Endometrial microvascular endothelial cells (primary cell): Measurements from ENCODE around the gene LRMDA. TPM values are rescaled to one million over a fixed set of nuclear protein-coding genes. Genes with fewer than 3 reads are reported as not detected.
"Not testable (repeated sequence)": the region's sequence is repeated elsewhere in the genome, so short reads cannot be mapped to it uniquely, and the experiment has no call there.

ENCODE experiments used
- in situ Hi-C: cut with HindIII; loops from 2 replicates; pipeline ENCODE4 v1.10.0; 2017; ENCODE audit warnings: low sequenced_read_pairs, low pct_unique_long_range_greater_than_20kb; ENCODE audit errors: inconsistent ontology term
- total RNA-seq: library from RNA; depleted of rRNA; stranded (reverse); fragments of >200 nt; gene quantifications from one replicate; pipeline ENCODE4 v1.2.3, GENCODE V29; 2015; ENCODE audit errors: inconsistent ontology term

Gene LRMDA
- total RNA-seq, 1 donor from 2014 or later, result 1.2 TPM

DNA sequence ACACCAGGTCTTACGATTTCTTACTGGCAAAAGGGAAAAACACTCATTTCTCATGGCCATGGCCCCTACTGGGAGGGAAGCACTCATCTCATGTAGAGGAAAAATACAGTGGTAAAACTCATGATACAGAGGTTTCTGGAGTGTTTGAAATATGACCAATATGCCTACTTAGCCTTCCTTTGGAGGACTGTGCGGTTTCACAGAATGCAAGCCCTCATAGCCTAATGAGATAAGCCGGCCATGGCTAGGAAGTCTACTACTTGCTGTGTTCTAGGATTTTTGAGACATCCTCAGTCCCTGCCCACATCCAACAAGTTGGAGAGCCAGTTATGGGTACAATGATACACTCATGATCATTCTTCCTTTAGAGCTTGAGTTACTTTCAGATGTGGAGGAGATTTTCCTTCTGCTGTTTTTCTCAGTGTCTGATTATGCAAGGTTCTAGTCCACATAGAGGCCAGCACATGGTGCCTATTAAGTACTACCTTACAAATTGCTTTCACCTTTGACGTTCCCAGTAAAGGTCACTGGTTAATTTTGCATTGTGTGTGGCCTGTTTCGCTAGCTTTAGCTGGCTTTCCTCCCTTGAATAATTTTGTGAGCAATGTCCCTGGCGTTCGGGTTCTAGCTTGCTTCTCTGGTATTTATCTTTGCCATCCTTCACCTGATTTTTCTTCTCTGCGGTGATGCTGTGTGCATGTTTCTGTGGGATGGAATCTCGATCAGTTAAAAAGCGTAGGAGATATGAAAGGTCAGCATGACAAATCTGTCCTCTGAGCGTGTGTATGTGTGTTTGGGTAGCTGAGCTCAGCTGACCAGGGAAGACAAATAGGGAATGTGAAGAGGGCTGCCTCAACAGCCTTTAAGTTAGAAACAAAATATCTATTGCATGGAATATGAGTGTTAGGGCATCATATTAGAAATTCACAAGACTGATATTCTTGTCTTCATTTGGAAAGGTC is 295.4 kb downstream of the LRMDA start:
- in situ Hi-C loops, result no loop called here

DNA sequence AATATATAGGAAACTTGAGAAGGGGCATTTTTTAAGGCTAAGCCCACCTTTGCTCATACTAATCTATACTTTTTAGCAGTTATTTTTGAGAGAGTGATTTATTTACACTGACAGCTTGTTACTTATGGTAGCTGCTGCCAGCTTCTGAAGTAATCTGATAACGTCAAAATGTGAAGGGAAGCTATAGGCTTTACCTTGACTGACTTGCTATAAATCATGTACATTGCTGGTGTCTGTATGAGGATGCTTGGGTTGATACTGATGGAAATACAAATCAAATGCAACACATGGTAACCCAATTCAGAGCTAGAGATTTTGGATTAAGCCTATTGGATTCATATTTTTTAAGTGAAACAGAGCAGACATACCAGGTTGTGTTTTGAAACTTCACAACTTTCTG is 299.4 kb downstream of the LRMDA start:
- in situ Hi-C loops, result no loop called here

DNA sequence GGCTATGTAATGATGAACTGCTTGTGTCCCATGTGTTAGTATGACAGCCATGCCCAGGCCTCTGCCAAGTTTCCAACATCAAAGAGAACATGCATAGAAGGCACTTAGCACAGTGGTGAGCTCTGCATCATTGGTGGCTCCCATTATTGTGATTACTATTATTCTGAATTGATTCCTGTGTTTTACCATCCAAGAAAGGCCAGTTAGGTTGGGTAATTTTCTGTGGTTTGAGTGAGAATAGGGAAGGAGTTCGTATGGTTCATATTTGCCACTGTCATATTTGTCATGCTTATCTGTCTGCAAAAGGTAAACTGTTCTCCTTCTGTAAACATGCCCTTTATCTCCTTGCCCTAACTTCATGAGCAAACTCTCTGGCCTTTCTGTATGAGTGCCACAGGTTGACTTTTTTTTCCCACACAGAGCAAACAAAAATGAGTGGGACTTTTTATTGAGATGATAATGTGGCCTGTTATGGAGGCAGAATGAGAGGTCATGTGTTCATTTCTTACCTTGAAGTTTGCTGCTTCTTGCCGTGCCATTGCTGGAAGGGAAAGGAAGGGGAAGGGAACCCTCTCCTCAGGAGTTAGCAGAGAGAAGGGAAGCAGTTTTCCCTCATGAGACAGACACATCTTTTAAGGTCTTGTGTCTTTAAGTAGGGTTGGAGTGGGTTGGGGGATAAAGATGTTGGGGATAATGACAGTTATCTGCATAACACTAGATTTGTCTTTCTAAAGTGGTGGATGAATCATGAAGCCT is 301.9 kb downstream of the LRMDA start:
- in situ Hi-C loops, result no loop called here

DNA sequence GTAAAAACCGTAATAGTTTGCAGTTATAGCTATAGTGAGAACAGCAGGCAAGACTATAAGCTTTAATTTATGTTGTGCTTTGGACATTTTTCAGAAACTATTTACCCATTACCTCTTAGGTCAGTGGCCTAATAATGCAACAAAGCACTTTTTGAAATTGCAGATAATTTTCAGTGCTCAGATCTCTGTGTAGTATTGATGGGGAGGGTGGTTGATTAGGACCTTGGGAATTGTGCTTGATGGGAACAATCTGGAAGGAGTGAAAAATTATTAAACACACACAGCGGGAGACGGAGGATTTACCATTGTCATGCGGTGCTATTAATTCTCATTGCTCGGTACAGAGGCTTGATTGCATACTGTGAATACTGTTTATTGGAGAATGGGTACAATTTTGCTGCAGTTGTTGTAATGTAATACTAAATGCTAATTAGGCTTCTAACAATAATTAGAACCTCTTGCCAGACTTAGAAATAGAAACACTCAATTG is 304.8 kb downstream of the LRMDA start:
- in situ Hi-C loops, result no loop called here

DNA sequence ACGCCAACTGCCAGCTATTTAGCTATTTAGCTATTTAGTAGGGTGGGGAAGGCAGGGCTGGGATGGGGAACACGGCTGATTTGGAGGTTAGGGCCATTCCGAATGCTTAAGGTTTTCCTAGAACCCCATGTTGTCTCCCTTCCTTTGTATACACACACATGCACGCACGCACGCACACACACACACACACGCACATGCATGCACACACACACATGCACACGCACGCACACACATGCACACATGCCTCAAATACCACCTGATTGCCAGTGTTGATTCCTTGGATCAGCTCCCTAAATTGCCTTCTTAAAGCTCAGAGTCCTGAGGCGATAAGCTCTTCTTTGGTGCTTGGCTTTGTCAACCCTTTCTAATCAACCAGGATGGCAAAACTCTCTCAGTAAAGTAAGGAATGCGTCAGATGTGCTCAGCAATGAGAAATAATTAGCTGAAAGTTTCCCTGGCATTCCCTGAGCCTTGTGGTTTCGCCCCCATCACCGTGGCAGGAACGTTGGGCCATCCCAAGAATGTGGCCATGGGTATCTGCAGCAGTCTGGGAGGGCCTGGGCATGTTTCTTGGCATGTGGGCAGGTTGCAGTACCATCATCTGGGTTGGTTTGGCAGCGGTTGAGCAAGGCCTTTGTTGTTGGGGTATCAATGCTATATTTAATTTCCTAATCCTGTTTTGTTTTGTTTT is 305.6 kb downstream of the LRMDA start:
- in situ Hi-C loops, result no loop called here

DNA sequence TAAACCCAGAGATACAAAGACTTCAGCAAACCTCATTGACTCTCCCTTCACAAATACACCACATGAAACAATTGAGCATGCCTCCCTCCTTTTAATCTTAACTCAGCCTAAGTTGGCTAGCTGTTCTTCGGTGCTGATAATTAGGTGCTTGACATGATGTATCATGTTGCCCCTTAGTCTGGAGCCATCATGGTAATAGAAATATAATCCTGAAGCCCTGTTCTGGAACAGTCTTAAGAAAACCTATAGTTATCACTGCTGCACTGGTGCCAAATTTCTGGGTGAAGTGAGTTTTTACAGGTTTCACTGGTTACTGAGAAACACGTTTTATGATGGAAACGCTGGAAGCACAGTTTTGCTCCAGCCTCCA is 306.1 kb downstream of the LRMDA start:
- in situ Hi-C loops, result no loop called here

DNA sequence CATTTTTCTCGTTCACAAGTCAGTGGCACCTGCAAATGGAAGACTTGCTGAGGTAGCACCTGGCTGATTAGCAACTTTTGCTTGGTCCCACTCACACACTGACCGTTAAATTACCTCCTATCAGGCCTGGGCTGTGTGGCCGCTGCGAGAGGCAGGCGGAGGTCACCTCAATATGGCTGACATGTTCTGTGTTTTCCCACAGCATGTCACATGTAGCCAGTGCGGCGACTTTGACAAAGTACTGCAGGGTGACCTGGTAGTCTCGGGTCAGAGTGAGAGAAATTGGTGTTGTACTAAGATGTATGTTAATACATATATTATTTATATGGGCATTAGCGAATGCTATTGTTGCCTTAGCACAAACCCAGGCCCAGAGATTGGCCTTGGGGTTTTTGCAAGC is 307.5 kb downstream of the LRMDA start:
- in situ Hi-C loops, result no loop called here

DNA sequence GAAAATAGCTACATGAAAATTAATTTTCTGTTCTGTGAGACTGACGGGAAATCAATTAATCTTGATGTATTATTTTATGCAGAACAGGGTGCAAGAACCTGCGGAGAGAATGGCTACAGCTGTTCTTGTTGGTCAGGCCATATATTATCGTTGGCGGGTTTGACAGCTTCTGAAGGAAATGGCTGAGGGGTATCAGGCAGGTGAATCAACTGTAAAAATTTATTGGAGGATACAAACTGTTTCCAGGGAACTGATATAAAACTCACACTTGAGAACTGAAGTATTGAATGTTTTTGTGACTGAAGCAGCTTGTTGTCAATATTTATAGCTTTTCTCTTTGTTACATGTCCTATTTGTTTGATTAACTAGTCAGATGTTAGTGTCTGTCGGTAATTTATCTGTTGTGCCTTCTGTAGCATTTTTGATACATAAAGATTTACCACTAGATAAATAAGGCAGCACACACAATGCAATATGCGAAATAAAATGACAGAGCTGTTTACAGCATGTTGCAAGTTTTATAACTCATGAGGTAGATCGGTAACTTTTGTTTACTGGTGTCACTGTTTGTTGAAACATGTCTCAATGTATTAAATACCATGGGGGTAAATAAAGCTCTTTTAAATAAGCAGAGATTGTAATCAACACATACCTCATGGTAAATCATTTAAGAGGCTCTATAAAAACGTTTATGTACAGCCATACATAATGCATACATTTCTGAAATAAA is 308.2 kb downstream of the LRMDA start:
- in situ Hi-C loops, result no loop called here

DNA sequence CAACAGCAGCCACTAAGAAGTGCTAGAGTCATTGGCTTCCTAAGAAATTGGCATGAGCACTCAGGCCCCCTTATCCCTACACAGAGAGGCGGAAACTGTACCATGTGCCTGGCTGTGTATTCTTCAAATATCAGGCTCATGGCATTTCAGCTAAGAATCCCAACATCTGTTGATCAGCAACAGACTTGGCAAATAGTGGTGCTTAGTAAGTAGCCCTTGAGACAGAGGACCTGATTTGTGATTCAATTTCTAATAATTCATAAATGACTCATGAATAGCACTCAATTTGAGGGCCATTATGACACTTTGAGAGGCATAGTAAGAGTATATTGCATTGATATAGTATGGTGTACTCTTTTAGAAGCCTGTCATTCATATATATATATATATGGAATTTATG is 309.1 kb downstream of the LRMDA start:
- in situ Hi-C loops, result no loop called here

DNA sequence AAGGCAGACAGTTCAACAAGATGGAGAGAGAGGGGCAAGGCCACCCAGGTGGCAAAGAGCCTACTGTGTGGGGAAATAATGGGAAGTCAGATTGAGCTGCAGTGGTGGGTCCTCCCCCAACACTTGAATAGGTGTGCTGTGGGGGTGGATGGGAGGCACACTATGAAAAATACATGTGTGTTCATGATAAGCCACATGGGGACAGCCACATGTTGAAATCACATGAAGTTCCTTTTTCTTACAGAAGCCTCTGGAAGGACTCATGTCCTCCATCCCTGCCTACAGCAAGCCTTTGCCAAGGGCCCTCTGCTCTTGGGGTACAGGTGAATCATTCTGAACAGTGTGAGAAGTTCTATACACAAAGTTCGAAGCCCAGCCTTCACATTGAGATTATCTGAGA is 310.9 kb downstream of the LRMDA start:
- in situ Hi-C loops, result no loop called here

DNA sequence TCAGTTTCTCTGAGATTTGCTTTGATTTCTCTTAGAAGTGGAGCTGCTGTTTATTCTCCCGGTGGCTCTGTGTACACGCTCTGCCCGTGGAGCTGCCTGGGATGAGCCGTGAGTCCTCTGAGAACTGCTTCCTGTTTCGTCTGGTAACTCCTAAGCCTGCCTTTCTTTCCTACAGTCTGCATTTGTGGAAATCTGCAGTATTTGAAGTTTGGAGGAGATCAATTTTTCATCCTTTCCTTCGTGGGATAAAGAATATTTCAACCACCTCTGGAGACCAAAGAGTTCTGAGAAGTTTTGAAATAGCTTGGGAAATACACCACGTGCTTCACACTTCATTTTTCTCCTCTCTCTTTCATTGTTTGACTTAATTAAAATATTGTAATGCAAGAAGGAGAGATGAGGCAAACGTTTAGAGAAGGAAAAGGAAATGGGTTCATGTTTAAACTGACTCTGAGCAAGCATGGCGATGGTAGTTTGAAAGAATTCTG is 311.9 kb downstream of the LRMDA start:
- in situ Hi-C loops, result no loop called here

DNA sequence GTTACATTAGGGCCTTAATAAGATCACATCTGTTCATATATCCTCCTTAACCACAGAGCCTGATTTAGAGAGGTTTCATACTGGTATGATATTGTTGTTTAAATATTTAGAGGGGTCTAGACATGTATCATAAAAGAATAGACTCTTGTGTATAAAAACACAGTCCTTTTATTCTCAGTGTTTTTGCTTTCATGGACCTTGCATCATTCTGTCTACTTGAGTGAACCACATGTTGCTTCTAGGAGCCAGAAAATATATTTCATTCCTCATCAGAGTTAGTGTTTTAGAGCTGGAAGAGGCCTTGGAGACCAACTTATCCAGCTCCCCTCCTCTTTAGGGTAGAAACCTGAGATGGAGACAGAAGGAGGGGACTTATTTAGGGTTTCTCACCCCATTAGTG is 312.8 kb downstream of the LRMDA start:
- in situ Hi-C loops, result no loop called here

DNA sequence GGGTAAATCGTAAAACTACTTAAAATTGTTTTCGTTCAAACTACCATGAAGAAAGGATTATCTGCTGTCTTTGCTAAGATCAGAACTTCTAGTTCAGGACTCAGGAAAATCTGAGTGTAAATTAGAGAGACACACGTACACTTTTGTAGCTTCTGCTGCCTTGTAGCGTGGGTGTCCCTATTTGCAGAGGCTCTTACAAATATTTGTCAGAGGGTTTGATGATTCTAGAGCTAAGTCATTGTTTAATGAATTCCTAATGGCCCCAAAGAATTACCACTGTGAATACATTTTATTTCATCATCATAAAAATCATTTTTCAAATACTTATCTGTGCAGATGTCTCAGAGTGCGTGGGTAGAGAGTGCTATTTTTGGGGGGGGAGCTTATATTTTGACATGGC is 314.9 kb downstream of the LRMDA start:
- in situ Hi-C loops, result no loop called here

DNA sequence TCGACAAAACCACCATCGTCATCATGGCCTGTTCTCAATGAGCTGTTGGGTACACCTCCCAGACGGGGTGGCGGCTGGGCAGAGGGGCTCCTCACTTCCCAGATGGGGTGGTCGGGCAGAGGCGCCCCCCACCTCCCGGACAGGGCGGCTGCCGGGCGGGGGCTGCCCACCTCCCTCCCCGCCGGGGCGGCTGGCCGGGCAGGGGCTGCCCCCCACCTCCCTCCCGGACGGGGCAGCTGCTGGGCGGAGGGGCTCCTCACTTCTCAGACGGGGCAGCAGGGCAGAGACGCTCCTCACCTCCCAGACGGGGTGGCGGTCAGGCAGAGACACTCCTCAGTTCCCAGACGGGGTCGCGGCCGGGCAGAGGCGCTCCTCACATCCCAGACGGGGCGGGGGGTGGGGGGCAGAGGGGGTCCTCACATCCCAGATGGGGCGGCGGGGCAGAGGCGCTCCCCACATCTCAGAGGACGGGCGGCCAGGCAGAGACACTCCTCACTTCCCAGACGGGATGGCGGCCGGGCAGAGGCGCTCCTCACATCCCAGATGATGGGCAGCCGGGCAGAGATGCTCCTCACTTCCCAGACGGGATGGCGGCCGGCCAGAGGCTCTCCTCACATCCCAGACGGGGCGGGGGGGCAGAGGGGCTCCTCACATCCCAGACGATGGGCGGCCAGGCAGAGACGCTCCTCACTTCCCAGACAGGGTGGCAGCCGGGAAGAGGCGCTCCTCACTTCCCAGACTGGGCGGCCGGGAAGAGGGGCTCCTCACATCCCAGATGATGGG is 318.9 kb downstream of the LRMDA start:
- in situ Hi-C loops, result not testable (repeated sequence)

DNA sequence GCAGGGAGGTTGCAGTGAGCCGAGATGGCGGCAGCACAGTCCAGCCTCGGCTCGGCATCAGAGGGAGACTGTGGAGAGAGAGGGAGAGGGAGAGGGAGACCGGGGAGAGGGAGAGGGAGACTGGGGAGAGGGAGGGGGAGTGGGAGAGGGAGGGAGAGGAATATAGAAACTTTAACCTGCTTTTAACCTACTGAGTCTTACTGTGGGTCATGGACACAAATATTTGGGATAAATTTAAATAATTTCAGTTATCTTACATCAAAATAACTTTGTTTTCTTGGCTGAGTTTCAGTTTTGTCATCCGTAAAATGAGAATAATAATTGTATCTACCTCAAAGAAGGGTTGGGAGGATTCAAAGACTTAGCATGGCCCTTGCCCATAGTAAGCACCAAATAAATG is 319.8 kb downstream of the LRMDA start:
- in situ Hi-C loops, result no loop called here

DNA sequence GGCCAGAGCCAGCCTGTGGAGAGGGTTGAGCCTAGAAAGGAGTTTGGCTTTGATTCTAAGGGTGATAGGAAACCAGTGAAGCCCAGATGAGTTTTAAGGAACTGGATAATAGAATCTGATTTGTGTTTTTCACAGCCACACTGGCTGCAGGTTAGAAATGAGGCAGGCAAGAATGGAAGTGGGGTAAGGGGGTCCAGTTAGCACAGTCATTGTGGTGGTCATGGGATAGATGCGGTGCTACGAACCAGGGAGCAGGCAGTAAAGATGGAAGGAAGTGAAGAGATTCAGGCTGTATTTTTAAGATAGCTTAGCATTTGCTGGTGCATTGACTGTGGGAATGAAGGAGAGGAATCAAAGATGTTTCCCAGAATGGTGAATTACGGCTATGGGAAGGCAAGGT is 322.2 kb downstream of the LRMDA start:
- in situ Hi-C loops, result no loop called here

DNA sequence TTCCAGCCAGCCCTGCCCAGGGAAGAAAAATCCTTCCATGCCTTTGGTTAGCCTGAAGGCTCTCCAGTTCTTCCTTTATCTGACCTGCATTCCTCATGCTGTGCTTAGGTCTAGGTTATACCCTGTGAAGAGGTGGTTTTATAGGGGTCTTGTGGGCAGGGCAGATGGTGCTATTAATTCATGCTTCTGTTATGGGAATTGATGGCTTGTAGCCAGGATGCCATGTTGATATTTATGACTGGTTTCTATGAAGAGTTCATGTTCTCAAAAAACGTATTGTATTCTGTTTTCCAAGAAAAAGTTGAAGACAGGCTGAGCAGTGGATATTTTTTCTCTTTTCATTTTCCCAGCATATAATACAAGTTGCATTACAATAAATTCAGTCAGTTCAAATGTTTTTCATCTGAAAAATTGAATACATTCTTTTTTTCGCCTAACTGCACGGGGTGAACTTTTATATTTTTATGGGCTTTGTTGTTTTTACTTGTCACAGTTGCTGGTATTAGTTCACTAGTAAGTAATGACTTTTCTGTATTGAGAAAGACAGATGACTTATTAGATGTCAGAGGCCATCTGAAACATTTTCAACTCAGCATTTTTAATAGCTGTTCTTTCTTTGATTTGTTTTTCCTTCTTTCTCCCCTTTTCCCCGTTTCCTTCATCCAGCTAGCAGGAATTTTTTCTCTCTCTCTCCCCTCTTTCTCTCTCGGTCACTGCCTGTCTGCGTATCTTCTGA is 322.8 kb downstream of the LRMDA start:
- in situ Hi-C loops, result no loop called here
